ENCODE measurements around the gene GTSF1L.

The GTSF1L gene

DNA sequence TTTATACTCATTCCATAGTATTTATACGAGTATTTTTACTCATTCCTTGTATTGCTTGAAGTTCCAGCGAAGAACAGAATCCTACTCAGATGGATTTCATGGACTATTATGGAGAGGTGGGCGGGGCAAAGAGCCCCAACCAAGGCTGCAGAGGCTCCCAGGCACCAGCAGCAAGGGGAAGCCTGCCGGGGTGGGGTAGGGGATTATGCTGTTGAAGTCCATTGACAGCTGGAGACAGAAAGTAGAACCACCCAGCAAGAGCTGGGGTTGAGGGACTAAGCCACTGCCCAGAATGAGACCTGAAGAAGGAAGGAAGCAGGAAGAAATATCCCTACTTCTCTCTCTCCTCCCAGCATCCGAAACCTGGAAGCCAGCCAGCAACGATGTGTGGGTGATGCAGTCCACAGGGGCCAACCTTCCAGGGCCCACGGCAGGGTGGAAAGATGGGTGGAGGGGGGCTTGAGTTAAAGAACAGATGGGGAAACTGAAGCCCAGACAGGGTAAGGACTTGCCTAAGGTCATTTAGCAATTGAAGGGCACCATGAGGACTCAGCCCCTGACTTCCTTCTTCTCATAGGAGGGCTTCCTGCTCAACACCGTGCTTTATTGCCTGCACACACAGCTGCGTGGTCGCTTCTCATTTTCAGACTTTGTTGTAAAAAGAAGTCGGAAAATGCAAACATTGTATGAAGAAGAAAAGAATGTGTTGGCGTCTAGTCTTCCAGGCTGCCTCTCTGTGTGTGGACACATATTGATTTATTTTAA, 18.3 kb upstream of the GTSF1L start:
- Histone ChIP-seq H3K27ac (ENCODE audit: low read length) (no peak overlapping the region), H3K27me3 (ENCODE audit: control insufficient read depth in 1 of 2, insufficient read depth in 2 of 2, low read length in 2 of 2) (peaks cover 5 to 10% of the 10 kb centered on the region in 2 donors), H3K4me3 (ENCODE audit: low read length in 2 of 2) (no peak overlapping the region), H3K4me1 (ENCODE audit: control insufficient read depth, insufficient read depth, low read length) (peaks cover 2% of the 10 kb centered on the region), H3K9ac (ENCODE audit: low read length in 2 of 2) (no peak overlapping the region), H3K9me3 (ENCODE audit: control insufficient read depth in 2 of 2, low read length in 2 of 2) (no peaks in the 10 kb centered on the region), H3K36me3 (ENCODE audit: control insufficient read depth in 2 of 2, insufficient read depth in 2 of 2, low read length in 2 of 2) (no peaks in the 10 kb centered on the region)

DNA sequence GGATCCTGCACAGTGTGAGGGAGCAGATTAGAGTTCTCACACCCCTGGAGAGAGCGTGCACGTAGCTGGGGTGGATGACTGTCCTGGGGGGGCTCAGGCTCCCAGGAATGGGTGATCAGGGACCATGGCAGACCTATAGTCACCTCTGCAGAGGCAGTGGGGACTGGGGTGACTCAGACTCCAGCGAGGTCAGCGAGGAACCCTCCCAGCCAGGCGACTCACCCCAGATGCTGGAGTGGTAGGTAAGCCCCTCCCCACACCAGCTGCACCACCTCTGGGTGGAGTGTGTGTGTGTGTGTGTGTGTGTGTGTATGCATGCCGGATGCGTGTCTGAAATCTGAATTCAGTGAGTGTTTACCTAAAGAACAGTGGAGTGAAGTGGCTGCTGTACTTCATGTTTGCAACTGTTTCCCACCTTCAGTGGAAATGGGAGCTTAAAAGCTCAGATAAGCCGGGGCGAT, 17.4 kb upstream of the GTSF1L start:
- no peak overlapping the region for H3K27ac ChIP-seq (ENCODE audit: low read length)
- no peaks in the 10 kb centered on the region for H3K36me3 ChIP-seq (ENCODE audit: control insufficient read depth in 2 of 2, insufficient read depth in 2 of 2, low read length in 2 of 2)
- no peak overlapping the region for H3K9ac ChIP-seq (ENCODE audit: low read length in 2 of 2)
- H3K27me3 ChIP-seq (ENCODE audit: control insufficient read depth in 1 of 2, insufficient read depth in 2 of 2, low read length in 2 of 2), result peaks cover 5 to 10% of the 10 kb centered on the region in 2 donors
- no peaks in the 10 kb centered on the region for H3K9me3 ChIP-seq (ENCODE audit: control insufficient read depth in 2 of 2, low read length in 2 of 2)
- no peak overlapping the region for H3K4me3 ChIP-seq (ENCODE audit: low read length in 2 of 2)
- no peaks in the 10 kb centered on the region for H3K4me1 ChIP-seq (ENCODE audit: control insufficient read depth, insufficient read depth, low read length)

DNA sequence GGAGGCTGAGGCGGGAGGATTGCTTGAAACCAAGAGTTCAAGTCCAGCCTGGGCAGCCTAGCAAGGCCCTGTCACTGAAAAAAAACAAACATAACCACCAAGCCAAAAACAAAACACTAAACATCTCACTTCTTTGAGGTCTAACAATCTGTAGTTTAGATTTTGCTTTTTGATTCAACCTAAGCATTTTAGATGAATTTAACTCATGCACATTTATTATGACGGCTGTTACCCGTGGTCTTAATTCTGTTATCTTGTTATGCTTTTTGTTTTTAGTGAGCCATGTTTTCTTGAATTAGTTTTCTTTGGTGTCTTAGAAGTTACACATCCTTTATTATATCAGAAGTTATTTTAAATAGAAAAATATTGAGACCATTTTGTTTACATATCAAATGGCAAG, 13.8 kb upstream of the GTSF1L start:
- H3K27ac ChIP-seq (ENCODE audit: low read length), result no peak overlapping the region
- no peak overlapping the region for H3K9ac ChIP-seq (ENCODE audit: low read length in 2 of 2)
- H3K4me3 ChIP-seq (ENCODE audit: low read length in 2 of 2), result no peak overlapping the region
- no peaks in the 10 kb centered on the region for H3K9me3 ChIP-seq (ENCODE audit: control insufficient read depth in 2 of 2, low read length in 2 of 2)
- no peaks in the 10 kb centered on the region for H3K36me3 ChIP-seq (ENCODE audit: control insufficient read depth in 2 of 2, insufficient read depth in 2 of 2, low read length in 2 of 2)
- H3K27me3 ChIP-seq (ENCODE audit: control insufficient read depth in 1 of 2, insufficient read depth in 2 of 2, low read length in 2 of 2), result peaks cover 6 to 7% of the 10 kb centered on the region in 2 donors
- no peaks in the 10 kb centered on the region for H3K4me1 ChIP-seq (ENCODE audit: control insufficient read depth, insufficient read depth, low read length)

DNA sequence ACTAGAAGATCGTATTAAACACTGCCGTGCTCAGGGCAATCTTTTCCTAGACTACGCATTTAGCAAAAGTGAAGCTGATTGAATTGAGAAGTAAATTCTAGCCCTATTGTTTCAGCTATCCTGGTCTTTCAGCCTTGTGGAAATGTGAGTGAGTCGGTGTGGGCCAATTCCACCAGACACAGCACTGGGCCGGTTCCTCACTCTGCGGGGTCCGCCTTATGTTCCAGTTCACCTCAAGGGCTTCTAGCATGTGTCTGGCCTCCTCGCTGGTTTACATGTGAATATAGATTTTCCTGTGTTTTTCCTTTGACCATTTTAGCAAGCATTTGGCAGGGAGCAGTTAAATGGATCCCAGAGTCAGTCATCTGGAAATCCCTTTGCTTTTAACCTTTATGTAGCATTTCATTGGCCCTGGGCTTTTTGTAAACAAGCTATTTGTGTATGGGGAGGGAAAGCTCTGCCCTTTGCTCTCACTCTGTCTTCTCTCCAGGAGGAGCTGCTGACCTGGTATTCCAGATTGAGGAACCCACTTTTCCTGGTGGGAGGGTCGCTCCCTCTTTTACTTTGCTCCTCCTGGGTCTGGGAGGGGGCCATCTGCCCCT, 12.4 kb upstream of the GTSF1L start:
- Histone ChIP-seq H3K9me3 (ENCODE audit: control insufficient read depth in 2 of 2, low read length in 2 of 2) (no peaks in the 10 kb centered on the region), H3K27me3 (ENCODE audit: control insufficient read depth in 1 of 2, insufficient read depth in 2 of 2, low read length in 2 of 2) (peaks cover 0 to 8% of the 10 kb centered on the region in 2 donors), H3K27ac (ENCODE audit: low read length) (no peak overlapping the region), H3K9ac (ENCODE audit: low read length in 2 of 2) (no peak overlapping the region), H3K4me1 (ENCODE audit: control insufficient read depth, insufficient read depth, low read length) (no peaks in the 10 kb centered on the region), H3K4me3 (ENCODE audit: low read length in 2 of 2) (no peak overlapping the region), H3K36me3 (ENCODE audit: control insufficient read depth in 2 of 2, insufficient read depth in 2 of 2, low read length in 2 of 2) (no peaks in the 10 kb centered on the region)

DNA sequence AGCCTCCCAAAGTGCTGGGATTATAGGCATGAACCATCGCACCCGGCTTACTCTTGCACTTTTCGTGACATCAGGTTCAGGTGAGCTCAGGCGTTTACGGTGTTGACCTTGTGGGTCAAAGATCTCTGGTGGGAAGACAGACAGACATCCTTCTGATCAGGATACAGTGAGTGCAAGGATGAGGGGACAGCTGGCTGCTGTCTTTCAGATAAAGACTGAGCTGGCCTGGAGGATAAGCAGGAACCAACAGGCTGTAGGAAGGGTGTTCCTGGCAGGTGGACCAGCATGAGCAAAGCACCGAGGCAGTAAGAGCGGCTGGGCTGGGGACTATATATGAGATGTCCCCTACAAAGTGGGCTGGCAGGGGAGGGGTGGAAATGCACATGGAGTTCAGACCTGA, 11.1 kb upstream of the GTSF1L start:
- no peaks in the 10 kb centered on the region for H3K9me3 ChIP-seq (ENCODE audit: control insufficient read depth in 2 of 2, low read length in 2 of 2)
- H3K4me1 ChIP-seq (ENCODE audit: control insufficient read depth, insufficient read depth, low read length), result no peaks in the 10 kb centered on the region
- peaks cover 0 to 7% of the 10 kb centered on the region in 2 donors for H3K27me3 ChIP-seq (ENCODE audit: control insufficient read depth in 1 of 2, insufficient read depth in 2 of 2, low read length in 2 of 2)
- no peaks in the 10 kb centered on the region for H3K36me3 ChIP-seq (ENCODE audit: control insufficient read depth in 2 of 2, insufficient read depth in 2 of 2, low read length in 2 of 2)
- no peak overlapping the region for H3K9ac ChIP-seq (ENCODE audit: low read length in 2 of 2)
- no peak overlapping the region for H3K27ac ChIP-seq (ENCODE audit: low read length)
- H3K4me3 ChIP-seq (ENCODE audit: low read length in 2 of 2), result no peak overlapping the region

DNA sequence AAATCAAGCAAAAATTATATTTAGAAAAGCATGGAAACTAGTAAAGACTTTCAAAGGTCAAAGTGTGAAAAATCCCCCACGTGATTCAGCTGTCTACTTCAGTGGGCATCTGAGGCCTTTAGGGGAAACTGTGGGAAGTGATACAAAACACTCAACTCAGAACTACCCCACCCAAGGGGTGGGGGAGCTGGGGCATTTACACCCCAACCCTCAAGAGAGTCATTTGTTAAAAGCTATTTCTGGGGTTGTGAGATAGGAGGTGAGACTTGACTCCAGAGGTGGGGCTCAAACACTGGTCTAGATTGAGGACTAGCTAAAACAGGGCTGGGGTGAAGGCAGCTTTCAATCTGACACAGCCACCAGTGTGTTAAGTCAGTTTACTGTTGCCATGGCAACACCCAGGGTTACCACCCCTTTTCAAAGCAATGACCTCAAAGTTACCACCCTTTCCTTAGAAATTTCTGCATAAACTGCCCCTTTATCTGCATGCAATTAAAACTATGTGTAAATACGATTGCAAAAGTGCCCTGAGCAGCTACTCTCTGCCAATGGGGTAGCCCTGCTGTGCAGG, 9.9 kb upstream of the GTSF1L start:
- no peak overlapping the region for H3K27ac ChIP-seq (ENCODE audit: low read length)

DNA sequence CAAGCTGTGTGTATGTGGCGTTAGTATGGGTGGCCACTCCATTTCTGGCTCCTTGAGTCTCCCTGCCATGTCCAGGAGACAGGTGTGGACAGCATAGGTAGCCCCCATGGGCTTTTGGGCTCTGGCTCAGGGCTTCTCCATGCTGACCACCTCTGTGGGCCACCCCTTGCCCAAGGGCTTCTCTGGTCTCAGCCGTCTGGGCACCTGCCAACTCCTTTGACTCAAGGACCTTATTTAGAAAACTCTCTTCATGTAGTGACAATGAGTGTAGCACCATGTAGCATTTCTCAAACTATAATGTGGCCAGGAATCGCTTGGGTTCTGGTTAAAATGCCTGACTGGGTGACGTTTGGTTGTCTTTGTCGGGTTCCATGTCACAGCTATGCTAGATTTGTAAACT, 5.1 kb upstream of the GTSF1L start:
- Histone ChIP-seq H3K4me3 (ENCODE audit: low read length in 2 of 2) (no peak overlapping the region), H3K9ac (ENCODE audit: low read length in 2 of 2) (no peak overlapping the region), H3K27ac (ENCODE audit: low read length) (no peak overlapping the region), H3K9me3 (ENCODE audit: control insufficient read depth in 2 of 2, low read length in 2 of 2) (peaks cover 0 to 2% of the 10 kb centered on the region in 2 donors), H3K4me1 (ENCODE audit: control insufficient read depth, insufficient read depth, low read length) (no peaks in the 10 kb centered on the region), H3K36me3 (ENCODE audit: control insufficient read depth in 2 of 2, insufficient read depth in 2 of 2, low read length in 2 of 2) (no peaks in the 10 kb centered on the region), H3K27me3 (ENCODE audit: control insufficient read depth in 1 of 2, insufficient read depth in 2 of 2, low read length in 2 of 2) (peaks cover 0 to 2% of the 10 kb centered on the region in 2 donors)

More for the DNA sequence above, 9.9 kb upstream of the GTSF1L start:
- Histone ChIP-seq H3K36me3 (ENCODE audit: control insufficient read depth in 2 of 2, insufficient read depth in 2 of 2, low read length in 2 of 2) (no peaks in the 10 kb centered on the region), H3K4me1 (ENCODE audit: control insufficient read depth, insufficient read depth, low read length) (no peaks in the 10 kb centered on the region), H3K9ac (ENCODE audit: low read length in 2 of 2) (no peak overlapping the region), H3K9me3 (ENCODE audit: control insufficient read depth in 2 of 2, low read length in 2 of 2) (no peaks in the 10 kb centered on the region), H3K27me3 (ENCODE audit: control insufficient read depth in 1 of 2, insufficient read depth in 2 of 2, low read length in 2 of 2) (peaks cover 0 to 5% of the 10 kb centered on the region in 2 donors), H3K4me3 (ENCODE audit: low read length in 2 of 2) (no peak overlapping the region)

DNA sequence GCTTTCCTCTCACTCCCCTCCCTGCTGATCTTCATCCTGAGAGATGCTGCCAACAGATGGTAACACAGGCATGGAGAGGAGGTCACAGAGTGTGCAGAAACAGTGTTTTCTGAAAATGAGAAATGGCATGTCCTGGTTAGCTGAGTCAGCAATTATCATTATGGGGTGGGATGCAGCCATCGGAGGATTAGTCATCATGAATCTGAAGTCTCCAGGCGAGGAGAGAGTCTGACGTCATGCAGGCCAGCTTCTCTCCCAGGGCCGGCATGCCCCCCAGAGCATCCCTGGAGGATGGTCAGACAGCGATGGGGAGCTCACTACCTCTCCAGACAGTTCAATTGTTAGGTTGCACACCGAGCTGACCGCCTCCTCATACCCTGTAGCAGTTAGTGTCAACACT, 4.7 kb upstream of the GTSF1L start:
- Histone ChIP-seq H3K36me3 (ENCODE audit: control insufficient read depth in 2 of 2, insufficient read depth in 2 of 2, low read length in 2 of 2) (no peaks in the 10 kb centered on the region), H3K4me1 (ENCODE audit: control insufficient read depth, insufficient read depth, low read length) (no peaks in the 10 kb centered on the region), H3K9ac (ENCODE audit: low read length in 2 of 2) (no peak overlapping the region), H3K4me3 (ENCODE audit: low read length in 2 of 2) (no peak overlapping the region), H3K9me3 (ENCODE audit: control insufficient read depth in 2 of 2, low read length in 2 of 2) (peaks cover 0 to 2% of the 10 kb centered on the region in 2 donors), H3K27me3 (ENCODE audit: control insufficient read depth in 1 of 2, insufficient read depth in 2 of 2, low read length in 2 of 2) (peaks cover 0 to 2% of the 10 kb centered on the region in 2 donors), H3K27ac (ENCODE audit: low read length) (no peak overlapping the region)

DNA sequence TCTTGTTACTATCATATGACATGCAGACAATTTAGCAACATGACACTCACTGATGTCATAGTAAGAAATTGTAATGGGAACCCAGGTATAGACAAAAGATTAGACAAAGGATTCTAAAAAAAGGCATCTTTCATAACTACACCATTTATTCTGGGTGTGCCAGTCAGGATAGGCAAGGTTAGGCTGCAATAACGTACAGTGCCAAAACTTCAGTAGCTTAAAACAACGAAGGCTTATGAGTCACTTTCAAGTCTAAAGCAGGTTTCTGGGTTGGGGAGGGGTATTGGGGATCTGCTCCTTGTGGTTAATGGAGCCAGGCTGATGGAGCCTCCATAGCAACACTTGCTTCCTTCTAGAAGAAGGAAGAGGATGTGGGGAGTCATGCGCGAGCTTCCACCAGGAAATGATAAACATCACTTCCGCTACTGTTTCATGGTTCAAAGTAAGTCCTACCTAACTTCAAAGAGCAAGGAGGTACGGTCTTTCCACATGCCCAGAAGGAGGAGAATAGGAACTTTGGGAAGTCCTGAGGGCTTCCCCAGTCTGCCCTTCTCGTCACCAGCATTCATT, 2.0 kb upstream of the GTSF1L start:
- H3K9ac ChIP-seq (ENCODE audit: low read length in 2 of 2), result no peak overlapping the region
- peaks cover 0 to 2% of the 10 kb centered on the region in 2 donors for H3K9me3 ChIP-seq (ENCODE audit: control insufficient read depth in 2 of 2, low read length in 2 of 2)
- no peaks in the 10 kb centered on the region for H3K27me3 ChIP-seq (ENCODE audit: control insufficient read depth in 1 of 2, insufficient read depth in 2 of 2, low read length in 2 of 2)
- H3K4me3 ChIP-seq (ENCODE audit: low read length in 2 of 2), result no peak overlapping the region
- H3K4me1 ChIP-seq (ENCODE audit: control insufficient read depth, insufficient read depth, low read length), result no peaks in the 10 kb centered on the region
- H3K27ac ChIP-seq (ENCODE audit: low read length), result no peak overlapping the region
- H3K36me3 ChIP-seq (ENCODE audit: control insufficient read depth in 2 of 2, insufficient read depth in 2 of 2, low read length in 2 of 2), result no peaks in the 10 kb centered on the region

DNA sequence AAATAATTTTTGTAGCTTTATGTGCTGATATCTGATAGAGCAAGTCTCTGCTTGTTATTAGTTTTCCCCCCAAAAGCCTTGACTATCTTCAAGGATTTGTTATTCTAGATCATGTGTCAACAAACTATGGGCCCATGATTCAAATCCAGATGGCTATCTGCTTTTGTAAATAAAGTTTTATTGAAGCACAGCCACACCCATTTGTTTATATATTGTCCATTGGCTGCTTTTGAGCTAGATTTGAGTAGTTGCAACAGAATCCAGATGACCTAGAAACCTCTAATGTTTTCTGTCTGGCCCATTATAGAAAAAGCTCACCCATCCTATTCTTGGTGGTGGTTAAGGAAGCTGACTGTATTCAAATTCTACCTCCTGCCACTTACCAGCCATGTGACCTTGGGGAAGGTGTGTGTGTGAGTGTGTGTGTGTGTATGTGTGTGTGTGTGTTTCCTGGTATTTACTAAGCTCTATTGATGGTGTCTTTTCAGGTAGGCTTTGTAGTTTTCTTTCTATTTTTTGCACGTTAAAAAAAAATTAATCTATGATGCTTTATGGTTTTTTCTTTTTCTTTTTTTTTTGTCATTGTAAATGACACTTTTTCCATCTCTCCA, 1.3 kb upstream of the GTSF1L start:
- Histone ChIP-seq H3K27ac (ENCODE audit: low read length) (no peak overlapping the region), H3K9me3 (ENCODE audit: control insufficient read depth in 2 of 2, low read length in 2 of 2) (peaks cover 0 to 2% of the 10 kb centered on the region in 2 donors), H3K27me3 (ENCODE audit: control insufficient read depth in 1 of 2, insufficient read depth in 2 of 2, low read length in 2 of 2) (no peaks in the 10 kb centered on the region), H3K36me3 (ENCODE audit: control insufficient read depth in 2 of 2, insufficient read depth in 2 of 2, low read length in 2 of 2) (no peaks in the 10 kb centered on the region), H3K4me3 (ENCODE audit: low read length in 2 of 2) (no peak overlapping the region), H3K4me1 (ENCODE audit: control insufficient read depth, insufficient read depth, low read length) (no peaks in the 10 kb centered on the region), H3K9ac (ENCODE audit: low read length in 2 of 2) (no peak overlapping the region)

Measured in stomach smooth muscle (tissue), 2 donors.